H1 (cell line): ENCODE data around the gene CACNA1D. TPM values are rescaled to one million over a fixed set of nuclear protein-coding genes. Genes with fewer than 3 reads are reported as not detected.

Source experiments
- ASH2L ChIP-seq: fragments of 200-600, 300-600 bp; sonication (generic); IDR thresholded peaks from one replicate; pipeline ENCODE4 v1.7.1; 2017; ENCODE audit warnings: low read length
- CREB1 ChIP-seq: IDR thresholded peaks from 2 replicates; pipeline ENCODE4 v1.6.1; 2012; ENCODE audit warnings: inconsistent platforms
- FOSL1 ChIP-seq: IDR thresholded peaks from 2 replicates; pipeline ENCODE4 v1.6.1; 2011; ENCODE audit warnings: mild to moderate bottlenecking, low read depth, low read length, moderate library complexity; ENCODE audit not compliant: insufficient read depth
- GTF2F1 ChIP-seq: IDR thresholded peaks from 2 replicates; pipeline ENCODE4 v1.6.1; 2012; ENCODE audit warnings: low read depth, low read length, improper control_type of control experiment, borderline replicate concordance
- RAD21 ChIP-seq, 2 experiments: IDR thresholded peaks in 1 of 2; conservative IDR thresholded peaks in 1 of 2; 2 replicates each; pipeline ENCODE4 v1.6.1; 2011; ENCODE audit warnings: low read depth in 2 of 2, low read length in 2 of 2, improper control_type of control experiment in 1 of 2, inconsistent platforms in 1 of 2, mild to moderate bottlenecking in 1 of 2, moderate library complexity in 1 of 2
- SIX5 ChIP-seq: IDR thresholded peaks from 2 replicates; pipeline ENCODE4 v1.6.1; 2011; ENCODE audit warnings: mild to moderate bottlenecking, low read depth, low read length
- polyA plus RNA-seq, 7 experiments: library from polyadenylated mRNA; depleted of rRNA in 3 of 7; stranded (reverse) in 5 of 7; unstranded in 2 of 7; fragments of >200 nt in 5 of 7; fragments of 200-250 nt in 2 of 7; gene quantifications; 1 replicate in 5 of 7; 2 replicates in 1 of 7; 4 replicates in 1 of 7; pipeline versions ENCODE4 v1.2.1 to v1.2.3, GENCODE V29; 2011 to 2013; ENCODE audit warnings: missing spikeins in 2 of 7, mixed read lengths in 2 of 7
- total RNA-seq: library from RNA; stranded (reverse); fragmentation: NEBNext Ultra II Directional; extraction: Animal tissue kit (Norgen Biotek cat#: 25700); gene quantifications from 2 replicates; pipeline ENCODE4 v1.2.1, GENCODE V29; 2021
- TF ChIP-seq, protein P1 (sequence below): IDR thresholded peaks from 2 replicates; pipeline ENCODE4 v1.6.1; 2012; ENCODE audit warnings: inconsistent platforms

Gene CACNA1D
- total and polyA plus RNA-seq, 2 of the 8 experiments (the other 6 are each of a cell fraction or from before 2014, with no cell fraction given) = 2.0 to 2.9 TPM

DNA sequence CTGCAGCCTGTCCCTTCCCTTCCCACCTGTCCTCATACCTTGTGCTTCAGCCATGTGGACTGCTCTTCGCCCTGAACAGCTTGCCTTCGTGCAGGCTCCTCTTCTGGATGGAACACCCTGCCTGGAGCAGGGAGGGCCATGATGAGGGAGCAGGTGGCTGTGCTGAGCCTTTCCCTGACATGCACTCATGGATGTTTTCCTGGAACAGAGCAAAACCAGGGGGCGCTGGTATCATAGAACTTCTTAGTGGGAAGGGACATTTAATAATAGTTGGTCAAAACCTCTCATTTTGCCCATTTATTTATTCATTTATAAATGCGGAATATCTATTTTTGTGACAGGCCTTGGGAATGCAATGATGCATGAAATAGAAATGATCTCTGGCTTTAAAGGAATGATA lies 149.3 kb downstream of the CACNA1D start (continued):
- peak; percentile 12 to 30; a peak in 3 of 4 replicates for TF ChIP-seq RAD21 (IDR thresholded peaks at IDR 0.05 in 1 of 2, conservative IDR thresholded peaks at IDR 0.05 in 1 of 2; ENCODE audit: low read depth in 2 of 2, low read length in 2 of 2)
- no peak for TF ChIP-seq GTF2F1
- TF ChIP-seq FOSL1 = no peak
- TF ChIP-seq, protein P1, sequence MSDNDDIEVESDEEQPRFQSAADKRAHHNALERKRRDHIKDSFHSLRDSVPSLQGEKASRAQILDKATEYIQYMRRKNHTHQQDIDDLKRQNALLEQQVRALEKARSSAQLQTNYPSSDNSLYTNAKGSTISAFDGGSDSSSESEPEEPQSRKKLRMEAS = peak; percentile 38; the same call in 1 of the 2 replicates
- no peak for TF ChIP-seq SIX5
- TF ChIP-seq ASH2L = no peak
- TF ChIP-seq CREB1 = no peak
